B cell (primary cell): Measurements from ENCODE around the gene RBM44. TPM values are rescaled to one million over a fixed set of nuclear protein-coding genes. Genes with fewer than 3 reads are reported as not detected.

Experiments used
- ATAC-seq: fragments of 200-7000 bp; cut with Tn5 transposase; one replicate; pipeline ENCODE4 v1.10.0; 2021; ENCODE audit warnings: low read depth, mild to moderate bottlenecking, moderate number of reproducible peaks, moderate library complexity
- CTCF ChIA-PET: fragments of 350-600 bp; sonication (Branson Sonifier 250); formaldehyde crosslinking; loops from one replicate; lab custom pipeline; 2021; ENCODE audit warnings: antibody characterized with exemption, inconsistent platforms; lab: Charles Lee
- POLR2A ChIA-PET: fragments of 350-600 bp; sonication (Branson Sonifier 250); formaldehyde crosslinking; loops from one replicate; lab custom pipeline; 2021; ENCODE audit warnings: antibody characterized with exemption; lab: Charles Lee
- DNase-seq: peaks from one replicate; pipeline ENCODE4 v3.0.0; 2013
- H2AFZ ChIP-seq: 2 replicates; pipeline ENCODE4 v1.6.1; 2012; ENCODE audit warnings: mild to moderate bottlenecking, low read depth, low read length; ENCODE audit not compliant: insufficient read depth, poor library complexity, severe bottlenecking
- H3K27ac ChIP-seq, 2 donors: 1 replicate in 1 of 2; 2 replicates in 1 of 2; pipeline ENCODE4 v1.5.1; 2012 to 2013; ENCODE audit warnings: low read length in 2 of 2, mild to moderate bottlenecking in 2 of 2, moderate library complexity in 1 of 2
- H3K27me3 ChIP-seq, 4 experiments: fragments of 200-600 bp in 1 of 4; sonication (generic) in 1 of 4; replicated peaks in 1 of 4; 1 replicate in 2 of 4; 2 replicates in 2 of 4; pipeline versions ENCODE4 v1.6.1 to v1.7.0; 2013 to 2016; ENCODE audit warnings: low read length in 3 of 4, mild to moderate bottlenecking in 2 of 4, mixed read lengths in 1 of 4, moderate library complexity in 1 of 4; ENCODE audit not compliant: insufficient read depth in 4 of 4, control insufficient read depth in 3 of 4; ENCODE audit errors: control extremely low read depth in 1 of 4
- H3K36me3 ChIP-seq, 2 experiments: replicated peaks in 1 of 2; 1 replicate in 1 of 2; 2 replicates in 1 of 2; pipeline versions ENCODE4 v1.6.1 to v1.7.1; 2013; ENCODE audit warnings: low read length in 1 of 2; ENCODE audit not compliant: insufficient read depth in 2 of 2, control insufficient read depth in 1 of 2; ENCODE audit errors: control extremely low read depth in 1 of 2, extremely low read depth in 1 of 2
- H3K4me1 ChIP-seq, 2 donors: fragments of 200-600 bp in 1 of 2; sonication (generic) in 1 of 2; 1 replicate in 1 of 2; 2 replicates in 1 of 2; pipeline versions ENCODE4 v1.5.1 to v1.6.1; 2013 to 2017; ENCODE audit warnings: low read length in 2 of 2; ENCODE audit not compliant: control insufficient read depth in 2 of 2, insufficient read depth in 2 of 2
- H3K4me2 ChIP-seq: replicated peaks from 2 replicates; pipeline ENCODE3; 2012; ENCODE audit warnings: mild to moderate bottlenecking, low read depth, low read length; ENCODE audit not compliant: poor library complexity, severe bottlenecking
- H3K4me3 ChIP-seq, 5 experiments: fragments of 200-600 bp in 1 of 5; sonication (generic) in 1 of 5; 1 replicate in 3 of 5; 2 replicates in 2 of 5; pipeline versions ENCODE4 v1.5.1 to v1.7.0; 2011 to 2016; ENCODE audit warnings: low read length in 4 of 5, mild to moderate bottlenecking in 4 of 5, low read depth in 2 of 5, control low read depth in 1 of 5, moderate library complexity in 1 of 5; ENCODE audit not compliant: insufficient read depth in 1 of 5; ENCODE audit errors: control extremely low read depth in 1 of 5, extremely low read depth in 1 of 5
- H3K79me2 ChIP-seq: fragments of 200-600 bp; sonication (generic); one replicate; pipeline ENCODE4 v1.6.0; 2016; ENCODE audit warnings: low read length; ENCODE audit not compliant: control insufficient read depth, insufficient read depth
- H3K9ac ChIP-seq: fragments of 200-600 bp; sonication (generic); 2 replicates; pipeline ENCODE4 v1.6.1; 2017; ENCODE audit warnings: mild to moderate bottlenecking, low read length, moderate library complexity
- H3K9me3 ChIP-seq, 3 donors: one replicate each; pipeline versions ENCODE4 v1.6.1 to v1.7.1; 2013; ENCODE audit warnings: low read length in 2 of 3; ENCODE audit not compliant: control insufficient read depth in 2 of 3, insufficient read depth in 1 of 3; ENCODE audit errors: control extremely low read depth in 1 of 3
- H4K20me1 ChIP-seq: 2 replicates; pipeline ENCODE4 v1.6.0; 2012; ENCODE audit warnings: mild to moderate bottlenecking, low read length; ENCODE audit not compliant: insufficient read depth, control insufficient read depth, poor library complexity, severe bottlenecking
- H3K27ac Mint-ChIP-seq: one replicate; pipeline ENCODE4 v1.8.0; 2021; ENCODE audit warnings: mixed read lengths
- H3K27me3 Mint-ChIP-seq: one replicate; pipeline ENCODE4 v1.8.0; 2021; ENCODE audit warnings: mixed read lengths
- H3K4me1 Mint-ChIP-seq: one replicate; pipeline ENCODE4 v1.8.0; 2021; ENCODE audit warnings: mixed read lengths
- H3K4me3 Mint-ChIP-seq: one replicate; pipeline ENCODE4 v1.8.0; 2021; ENCODE audit warnings: mixed read lengths
- H3K9me3 Mint-ChIP-seq: one replicate; pipeline ENCODE4 v1.8.0; 2022; ENCODE audit warnings: mixed read lengths; ENCODE audit not compliant: insufficient read depth
- CTCF ChIP-seq: fragments of 200-600 bp; IDR thresholded peaks from one replicate; pipeline ENCODE4 v1.8.0; 2022; ENCODE audit warnings: antibody characterized with exemption, mild to moderate bottlenecking
- EZH2 ChIP-seq: IDR thresholded peaks from 2 replicates; pipeline ENCODE4 v1.6.1; 2012; ENCODE audit warnings: borderline replicate concordance, low read depth, mild to moderate bottlenecking, moderate library complexity, low read length; ENCODE audit not compliant: insufficient read depth, poor library complexity, severe bottlenecking
- WGBS: methylation state at CpG from one replicate; pipeline ENCODE4 v1.1.5; 2013; ENCODE audit warnings: missing lambda C conversion rate; ENCODE audit not compliant: insufficient coverage; 5-methylcytosine and 5-hydroxymethylcytosine counted together
- intact Hi-C: fragments of 100-400 bp; cut with micrococcal nuclease; formaldehyde crosslinking; loops from one replicate; pipeline ENCODE4 v1.10.0; 2022
- polyA plus RNA-seq: library from polyadenylated mRNA; depleted of rRNA; stranded (reverse); fragments of >200 nt; gene quantifications from 2 replicates; pipeline ENCODE4 v1.2.3, GENCODE V29; 2012
- total RNA-seq, 2 donors: library from RNA; stranded (reverse); fragments of 120-200 nt in 1 of 2; gene quantifications; 1 replicate in 1 of 2; 2 replicates in 1 of 2; pipeline versions ENCODE4 v1.2.3 to v1.2.4, GENCODE V29; 2013 to 2022

The RBM44 gene
- total and polyA plus RNA-seq, 2 donors (not counting 1 experiment from before 2014, with no cell fraction given), result 0.39 to 1.3 TPM

GRCh38 chr2:237774811-237775553, 23.6 kb upstream of the RBM44 start:
- H3K79me2 ChIP-seq, result no peaks in the 10 kb centered on the region
- H3K9ac ChIP-seq, result no peak overlapping the region
- no peaks in the 10 kb centered on the region for H3K4me1 ChIP-seq
- no peak overlapping the region for H3K27ac ChIP-seq
- Mint-ChIP-seq H3K4me3 (no peak overlapping the region), H3K27ac (peak overlapping the region; percentile 41), H3K4me1 (no peaks in the 10 kb centered on the region), H3K9me3 (no peaks in the 10 kb centered on the region), H3K27me3 (no peaks in the 10 kb centered on the region)
- H3K4me2 ChIP-seq, result no peak overlapping the region
- no peak overlapping the region for H3K4me3 ChIP-seq
- ChIA-PET POLR2A (interaction anchor here (0.6 kb wide), 1 partner anchor 76 kb away, joined by 5 read pairs; no protein-coding TSS in a partner anchor), CTCF (interaction anchor here (1.0 to 3.9 kb wide), 14 partner anchors 9 to 488 kb away, joined by 3 to 25 read pairs (median 4); no protein-coding TSS in a partner anchor)
- peak; percentile 67 for ATAC-seq
- no peaks in the 10 kb centered on the region for H3K27me3 ChIP-seq
- no peak for TF ChIP-seq EZH2
- TF ChIP-seq CTCF, result peak; percentile 75
- intact Hi-C loops, result loop anchor here (1.0 kb wide), 1 partner anchor 263 kb away; no protein-coding TSS in a partner anchor
- WGBS, result 88% methylated on average over 13 of the region's 13 CpGs
- H2AFZ ChIP-seq, result no peak overlapping the region
- H3K9me3 ChIP-seq, result peaks cover 0 to 5% (median 0%) of the 10 kb centered on the region in 3 donors
- peaks cover 19% of the 10 kb centered on the region for H4K20me1 ChIP-seq
- H3K36me3 ChIP-seq, result peaks cover 16 to 69% of the 10 kb centered on the region in 2 experiments
- peak; percentile 64 for DNase-seq

GRCh38 chr2:237779521-237779920, 19.1 kb upstream of the RBM44 start:
- no peak overlapping the region for H2AFZ ChIP-seq
- no peaks in the 10 kb centered on the region for H3K4me1 Mint-ChIP-seq
- H3K4me3 ChIP-seq, result no peak overlapping the region
- TF ChIP-seq CTCF (no peak), EZH2 (no peak)
- H3K4me1 ChIP-seq, result no peaks in the 10 kb centered on the region
- H3K4me2 ChIP-seq, result no peak overlapping the region
- no peak overlapping the region for H3K27ac ChIP-seq
- H3K9ac ChIP-seq, result no peak overlapping the region
- ChIA-PET POLR2A (no interaction called here), CTCF (no interaction called here)
- H3K27ac Mint-ChIP-seq, result no peak overlapping the region
- no peaks in the 10 kb centered on the region for H3K27me3 ChIP-seq
- no peak for DNase-seq
- H3K4me3 Mint-ChIP-seq, result no peak overlapping the region
- peaks cover 4 to 59% of the 10 kb centered on the region in 2 experiments for H3K36me3 ChIP-seq
- WGBS, result 79% methylated on average over 14 of the region's 14 CpGs
- H3K9me3 ChIP-seq, result peaks cover 0 to 17% (median 0%) of the 10 kb centered on the region in 3 donors
- ATAC-seq, result no peak
- H3K9me3 Mint-ChIP-seq, result no peaks in the 10 kb centered on the region
- intact Hi-C loops, result no loop called here
- H3K27me3 Mint-ChIP-seq, result no peaks in the 10 kb centered on the region
- no peaks in the 10 kb centered on the region for H3K79me2 ChIP-seq
- H4K20me1 ChIP-seq, result peaks cover 16% of the 10 kb centered on the region
